Upper lobe of right lung (tissue), 1 donor: ENCODE measurements around the gene PRF1. TPM values are rescaled to one million over a fixed set of nuclear protein-coding genes. Genes with fewer than 3 reads are reported as not detected.
A peak's percentile ranks its signal among the peaks of the same experiment; 100 is the strongest.

Experiments used
- ATAC-seq: fragments of 200-7000 bp; cut with Tn5 transposase; one replicate; pipeline ENCODE4 v1.9.1; 2020; ENCODE audit warnings: mild to moderate bottlenecking, moderate library complexity
- DNase-seq: peaks from one replicate; pipeline ENCODE4 v3.0.0-alpha.2; 2020
- H3K27ac ChIP-seq: fragments of 200-600 bp; one replicate; pipeline ENCODE4 v1.8.0; 2022
- H3K27me3 ChIP-seq: fragments of 200-600 bp; one replicate; pipeline ENCODE4 v1.8.0; 2022; ENCODE audit warnings: mild to moderate bottlenecking
- H3K36me3 ChIP-seq: fragments of 200-600 bp; one replicate; pipeline ENCODE4 v1.8.0; 2022
- H3K4me1 ChIP-seq: fragments of 200-600 bp; one replicate; pipeline ENCODE4 v1.8.0; 2022
- H3K4me3 ChIP-seq: fragments of 200-600 bp; one replicate; pipeline ENCODE4 v1.8.0; 2022; ENCODE audit warnings: mild to moderate bottlenecking
- H3K9me3 ChIP-seq: fragments of 200-600 bp; one replicate; pipeline ENCODE4 v1.8.0; 2022
- intact Hi-C: fragments of 100-400 bp; cut with DNase I; formaldehyde crosslinking; loops from one replicate; pipeline ENCODE4 v1.11.0; 2022
- total RNA-seq: library from RNA; stranded (reverse); fragmentation: NEBNext Ultra II Directional; extraction: Animal tissue kit (Norgen Biotek cat#: 25700); gene quantifications from one replicate; pipeline ENCODE4 v1.2.1, GENCODE V29; 2021
- TF ChIP-seq, protein P1 (sequence below): fragments of 200-600 bp; IDR thresholded peaks from one replicate; pipeline ENCODE4 v1.8.0; 2022; ENCODE audit warnings: antibody characterized with exemption
- donor health status: DM: no; HTN: yes; CAD: no; lungs with severe emphysema.

The PRF1 gene
- total RNA-seq, 1 donor from 2014 or later: 32.3 TPM

DNA sequence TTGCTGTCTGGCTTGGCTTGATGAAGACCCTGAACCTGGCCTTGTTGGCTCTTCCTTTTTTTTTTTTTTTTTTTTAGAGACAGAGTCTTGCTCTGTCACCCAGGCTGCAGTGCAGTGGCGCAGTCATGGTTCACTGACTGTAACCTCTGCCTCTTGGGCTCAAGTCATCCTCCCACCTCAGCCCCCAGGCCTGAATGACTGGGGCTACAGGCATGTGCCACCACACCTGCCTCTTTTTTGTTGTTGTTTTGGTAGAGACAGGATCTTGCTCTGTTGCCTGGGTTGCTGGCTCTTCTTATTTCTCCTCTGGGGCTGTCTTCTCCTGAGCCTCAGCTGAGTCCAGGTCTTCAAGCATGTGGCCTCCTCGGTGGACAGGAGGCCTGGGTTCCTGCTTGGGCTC is 44.7 kb downstream of the PRF1 start:
- Histone ChIP-seq H3K36me3 (peaks cover 10% of the 10 kb centered on the region), H3K27me3 (no peaks in the 10 kb centered on the region), H3K4me3 (no peak overlapping the region), H3K27ac (no peak overlapping the region), H3K9me3 (no peaks in the 10 kb centered on the region), H3K4me1 (peaks cover 43% of the 10 kb centered on the region)
- intact Hi-C loops: no loop called here
- DNase-seq (peak; percentile 27), ATAC-seq (no peak)
- TF ChIP-seq, protein P1, sequence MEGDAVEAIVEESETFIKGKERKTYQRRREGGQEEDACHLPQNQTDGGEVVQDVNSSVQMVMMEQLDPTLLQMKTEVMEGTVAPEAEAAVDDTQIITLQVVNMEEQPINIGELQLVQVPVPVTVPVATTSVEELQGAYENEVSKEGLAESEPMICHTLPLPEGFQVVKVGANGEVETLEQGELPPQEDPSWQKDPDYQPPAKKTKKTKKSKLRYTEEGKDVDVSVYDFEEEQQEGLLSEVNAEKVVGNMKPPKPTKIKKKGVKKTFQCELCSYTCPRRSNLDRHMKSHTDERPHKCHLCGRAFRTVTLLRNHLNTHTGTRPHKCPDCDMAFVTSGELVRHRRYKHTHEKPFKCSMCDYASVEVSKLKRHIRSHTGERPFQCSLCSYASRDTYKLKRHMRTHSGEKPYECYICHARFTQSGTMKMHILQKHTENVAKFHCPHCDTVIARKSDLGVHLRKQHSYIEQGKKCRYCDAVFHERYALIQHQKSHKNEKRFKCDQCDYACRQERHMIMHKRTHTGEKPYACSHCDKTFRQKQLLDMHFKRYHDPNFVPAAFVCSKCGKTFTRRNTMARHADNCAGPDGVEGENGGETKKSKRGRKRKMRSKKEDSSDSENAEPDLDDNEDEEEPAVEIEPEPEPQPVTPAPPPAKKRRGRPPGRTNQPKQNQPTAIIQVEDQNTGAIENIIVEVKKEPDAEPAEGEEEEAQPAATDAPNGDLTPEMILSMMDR: no peak

DNA sequence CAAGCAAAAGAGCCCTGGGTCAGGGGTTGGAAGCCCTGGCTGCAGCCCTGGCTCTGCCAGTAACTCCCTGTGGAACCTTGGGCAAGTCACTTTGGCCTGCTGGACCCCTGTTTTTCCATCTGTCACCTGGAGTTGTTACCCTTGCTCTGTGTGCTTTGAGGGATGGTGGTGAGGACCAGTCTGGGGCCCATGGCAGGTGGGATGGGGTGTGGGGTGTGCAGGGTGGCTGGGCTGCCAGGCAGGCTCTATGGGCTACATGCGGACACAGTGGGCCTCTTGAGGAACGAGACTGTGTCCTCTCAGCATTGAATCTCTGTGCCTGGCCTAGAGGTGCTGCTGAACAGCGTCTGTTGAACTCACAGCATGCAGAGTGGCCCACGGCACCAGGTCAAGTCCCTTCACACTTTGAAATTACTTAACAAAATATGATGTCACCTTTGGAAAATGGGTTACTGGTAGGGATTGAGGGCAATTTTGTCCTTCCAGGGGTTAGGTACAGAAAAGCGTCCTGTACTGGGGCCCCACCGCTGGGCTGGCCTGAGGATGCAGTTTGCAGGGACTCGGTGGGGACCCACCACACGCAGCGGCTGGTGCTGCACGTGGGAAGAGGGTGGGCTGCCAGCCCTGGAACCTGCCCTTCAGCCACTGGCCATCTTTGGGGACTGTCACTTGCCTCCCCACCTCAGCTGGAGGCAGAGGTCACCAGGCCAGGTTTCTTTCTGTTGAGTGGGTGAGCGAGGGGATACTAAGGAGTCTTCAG is 45.3 kb downstream of the PRF1 start:
- intact Hi-C loops: no loop called here
- TF ChIP-seq, protein P1: no peak
- Histone ChIP-seq H3K9me3 (no peaks in the 10 kb centered on the region), H3K4me1 (peaks cover 45% of the 10 kb centered on the region), H3K27me3 (no peaks in the 10 kb centered on the region), H3K4me3 (no peak overlapping the region), H3K27ac (no peak overlapping the region), H3K36me3 (peaks cover 10% of the 10 kb centered on the region)
- DNase-seq (peak; percentile 52), ATAC-seq (no peak)

DNA sequence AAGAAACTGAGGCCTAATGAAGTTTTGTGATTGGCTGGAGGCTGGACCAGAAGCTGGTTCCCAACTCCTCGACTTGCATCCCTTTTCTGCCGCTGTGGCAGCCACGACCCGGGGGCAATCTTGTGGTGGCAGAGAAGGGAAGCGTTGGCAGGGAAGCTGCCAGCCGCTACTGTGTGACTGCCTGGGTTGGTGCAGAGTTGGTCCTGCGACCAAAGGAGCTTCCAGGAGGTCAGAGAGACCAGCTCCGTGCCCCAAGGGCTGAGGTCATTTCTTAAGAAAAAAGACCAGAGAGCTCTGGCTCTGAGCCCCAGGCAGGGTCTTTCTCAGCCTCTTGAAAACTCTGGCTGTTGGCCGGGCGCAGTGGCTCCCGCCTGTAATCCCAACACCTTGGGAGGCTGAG is 47.2 kb downstream of the PRF1 start:
- H3K4me3 ChIP-seq: no peak overlapping the region
- peak; percentile 41 for DNase-seq
- no peaks in the 10 kb centered on the region for H3K9me3 ChIP-seq
- H3K27me3 ChIP-seq: no peaks in the 10 kb centered on the region
- intact Hi-C loops: no loop called here
- H3K4me1 ChIP-seq: peaks cover 33% of the 10 kb centered on the region
- TF ChIP-seq, protein P1: no peak
- H3K36me3 ChIP-seq: peaks cover 10% of the 10 kb centered on the region
- ATAC-seq: no peak
- H3K27ac ChIP-seq: no peak overlapping the region

DNA sequence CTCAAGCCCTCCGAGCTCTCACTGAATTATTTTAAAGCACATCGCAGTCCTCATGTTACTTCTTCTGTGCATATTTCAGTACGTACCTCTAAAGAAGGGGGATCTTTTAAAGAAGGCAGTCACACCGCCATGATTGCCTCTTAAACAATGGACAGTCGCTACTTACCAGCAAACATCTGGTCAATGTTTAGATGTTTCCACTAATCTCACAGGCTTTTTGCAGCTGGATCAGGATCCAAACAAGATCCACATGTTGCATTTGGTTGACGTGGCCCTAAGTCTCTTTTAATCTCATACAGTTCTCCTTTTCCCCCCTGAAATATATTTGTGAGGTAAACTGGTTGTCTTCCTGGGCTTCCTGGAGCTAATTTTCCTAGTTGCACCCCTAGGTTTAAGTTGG is 50.0 kb downstream of the PRF1 start:
- H3K4me1 ChIP-seq: peaks cover 14% of the 10 kb centered on the region
- H3K4me3 ChIP-seq: no peak overlapping the region
- intact Hi-C loops: no loop called here
- TF ChIP-seq, protein P1: no peak
- ATAC-seq (no peak), DNase-seq (no peak)
- H3K27ac ChIP-seq: no peak overlapping the region
- peaks cover 10% of the 10 kb centered on the region for H3K36me3 ChIP-seq
- H3K27me3 ChIP-seq: no peaks in the 10 kb centered on the region
- H3K9me3 ChIP-seq: no peaks in the 10 kb centered on the region

DNA sequence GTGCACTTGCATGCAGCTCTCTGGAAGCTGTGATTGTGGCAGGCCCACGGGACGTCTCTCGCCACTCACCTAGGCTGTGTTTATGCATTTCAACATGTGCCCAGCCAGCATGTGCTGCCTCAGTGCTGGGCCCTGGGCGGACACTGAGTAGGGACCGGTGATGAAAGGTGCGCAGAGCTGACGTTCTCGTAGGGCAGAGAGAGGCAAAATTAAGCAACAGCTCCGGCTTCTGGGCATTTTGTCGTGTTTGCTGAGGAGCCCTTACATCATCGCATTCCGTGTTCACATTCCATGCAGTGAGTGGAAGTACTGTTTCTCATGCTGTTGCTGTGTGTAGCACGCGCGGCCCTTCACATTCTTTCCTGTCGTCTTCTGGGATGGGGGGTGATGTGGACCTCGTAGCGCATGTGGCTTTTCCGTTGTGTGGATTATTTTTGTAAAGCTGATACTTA is 50.5 kb downstream of the PRF1 start:
- TF ChIP-seq, protein P1: no peak
- intact Hi-C loops: no loop called here
- Histone ChIP-seq H3K4me1 (peaks cover 14% of the 10 kb centered on the region), H3K27me3 (no peaks in the 10 kb centered on the region), H3K9me3 (no peaks in the 10 kb centered on the region), H3K27ac (peak overlapping the region; percentile 42), H3K4me3 (no peak overlapping the region), H3K36me3 (peaks cover 4% of the 10 kb centered on the region)
- ATAC-seq (peak; percentile 84), DNase-seq (peak; percentile 83)
